Measurements from ENCODE around the gene EYA2. TPM values are rescaled to one million over a fixed set of nuclear protein-coding genes. Genes with fewer than 3 reads are reported as not detected.

EYA2 gene
- total and polyA plus RNA-seq, 2 donors: 11.1 to 28.5 TPM

- no peak overlapping the region for H3K27ac ChIP-seq (ENCODE audit: low read depth in 1 of 2, low read length in 1 of 2)
- H3K4me1 ChIP-seq (ENCODE audit: control insufficient read depth in 2 of 2, insufficient read depth in 2 of 2, low read length in 2 of 2): peaks cover 0 to 8% of the 10 kb centered on the region in 2 donors
- no peak overlapping the region for H3K4me3 ChIP-seq (ENCODE audit: low read length in 2 of 2)
- H3K9me3 ChIP-seq (ENCODE audit: control insufficient read depth in 2 of 2, insufficient read depth in 1 of 2, low read length in 1 of 2): no peaks in the 10 kb centered on the region
- no peaks in the 10 kb centered on the region for H3K36me3 ChIP-seq (ENCODE audit: control insufficient read depth in 2 of 2, insufficient read depth in 2 of 2, low read length in 1 of 2)
- no peaks in the 10 kb centered on the region for H3K27me3 ChIP-seq (ENCODE audit: control insufficient read depth in 2 of 2, insufficient read depth in 1 of 2, low read length in 1 of 2)
- 83% methylated on average over 3 of the region's 3 CpGs for WGBS
- DNase-seq (ENCODE audit: low read depth in 6 of 9, low spot score in 9 of 9): no peak
Measured at GRCh38 chr20:46963196-46963529, 68.5 kb downstream of the EYA2 start.

- Histone ChIP-seq H3K27me3 (ENCODE audit: control insufficient read depth in 2 of 2, insufficient read depth in 1 of 2, low read length in 1 of 2) (no peaks in the 10 kb centered on the region), H3K9me3 (ENCODE audit: control insufficient read depth in 2 of 2, insufficient read depth in 1 of 2, low read length in 1 of 2) (no peaks in the 10 kb centered on the region), H3K4me1 (ENCODE audit: control insufficient read depth in 2 of 2, insufficient read depth in 2 of 2, low read length in 2 of 2) (peaks cover 0 to 8% of the 10 kb centered on the region in 2 donors), H3K27ac (ENCODE audit: low read depth in 1 of 2, low read length in 1 of 2) (peak overlapping the region in 1 of 2 donors; percentile 5), H3K4me3 (ENCODE audit: low read length in 2 of 2) (no peak overlapping the region), H3K36me3 (ENCODE audit: control insufficient read depth in 2 of 2, insufficient read depth in 2 of 2, low read length in 1 of 2) (no peaks in the 10 kb centered on the region)
- 84% methylated on average over 13 of the region's 13 CpGs for WGBS
- DNase-seq (ENCODE audit: low read depth in 6 of 9, low spot score in 9 of 9): no peak
Measured at GRCh38 chr20:46963758-46964617, 69.3 kb downstream of the EYA2 start.

- Histone ChIP-seq H3K36me3 (ENCODE audit: control insufficient read depth in 2 of 2, insufficient read depth in 2 of 2, low read length in 1 of 2) (no peaks in the 10 kb centered on the region), H3K27me3 (ENCODE audit: control insufficient read depth in 2 of 2, insufficient read depth in 1 of 2, low read length in 1 of 2) (no peaks in the 10 kb centered on the region), H3K4me3 (ENCODE audit: low read length in 2 of 2) (no peak overlapping the region), H3K27ac (ENCODE audit: low read depth in 1 of 2, low read length in 1 of 2) (peak overlapping the region in 1 of 2 donors; percentile 55), H3K9me3 (ENCODE audit: control insufficient read depth in 2 of 2, insufficient read depth in 1 of 2, low read length in 1 of 2) (no peaks in the 10 kb centered on the region), H3K4me1 (ENCODE audit: control insufficient read depth in 2 of 2, insufficient read depth in 2 of 2, low read length in 2 of 2) (peaks cover 0 to 8% of the 10 kb centered on the region in 2 donors)
- WGBS: 93% methylated on average over 17 of the region's 17 CpGs
- no peak for DNase-seq (ENCODE audit: low read depth in 6 of 9, low spot score in 9 of 9)
Measured at GRCh38 chr20:46964618-46965455, 70.2 kb downstream of the EYA2 start.

GRCh38 chr20:46965477-46965876 lies 70.8 kb downstream of the EYA2 start:
- peaks cover 0 to 8% of the 10 kb centered on the region in 2 donors for H3K4me1 ChIP-seq (ENCODE audit: control insufficient read depth in 2 of 2, insufficient read depth in 2 of 2, low read length in 2 of 2)

GRCh38 chr20:46967646-46968045 lies 73.0 kb downstream of the EYA2 start:
- WGBS: 88% methylated on average over 2 of the region's 2 CpGs

More at GRCh38 chr20:46965477-46965876, 70.8 kb downstream of the EYA2 start:
- no peaks in the 10 kb centered on the region for H3K36me3 ChIP-seq (ENCODE audit: control insufficient read depth in 2 of 2, insufficient read depth in 2 of 2, low read length in 1 of 2)
- no peaks in the 10 kb centered on the region for H3K27me3 ChIP-seq (ENCODE audit: control insufficient read depth in 2 of 2, insufficient read depth in 1 of 2, low read length in 1 of 2)
- H3K4me3 ChIP-seq (ENCODE audit: low read length in 2 of 2): no peak overlapping the region
- peak overlapping the region in 1 of 2 donors; percentile 55 for H3K27ac ChIP-seq (ENCODE audit: low read depth in 1 of 2, low read length in 1 of 2)
- WGBS: 89% methylated on average over 14 of the region's 14 CpGs
- H3K9me3 ChIP-seq (ENCODE audit: control insufficient read depth in 2 of 2, insufficient read depth in 1 of 2, low read length in 1 of 2): no peaks in the 10 kb centered on the region
- peak in 1 of 9 donors; percentile 11 for DNase-seq (ENCODE audit: low read depth in 6 of 9, low spot score in 9 of 9)

GRCh38 chr20:46970937-46971630 lies 76.4 kb downstream of the EYA2 start:
- Histone ChIP-seq H3K27me3 (ENCODE audit: control insufficient read depth in 2 of 2, insufficient read depth in 1 of 2, low read length in 1 of 2) (no peaks in the 10 kb centered on the region), H3K4me1 (ENCODE audit: control insufficient read depth in 2 of 2, insufficient read depth in 2 of 2, low read length in 2 of 2) (no peaks in the 10 kb centered on the region), H3K4me3 (ENCODE audit: low read length in 2 of 2) (no peak overlapping the region), H3K36me3 (ENCODE audit: control insufficient read depth in 2 of 2, insufficient read depth in 2 of 2, low read length in 1 of 2) (no peaks in the 10 kb centered on the region), H3K9me3 (ENCODE audit: control insufficient read depth in 2 of 2, insufficient read depth in 1 of 2, low read length in 1 of 2) (no peaks in the 10 kb centered on the region), H3K27ac (ENCODE audit: low read depth in 1 of 2, low read length in 1 of 2) (no peak overlapping the region)
- 15% methylated on average over 4 of the region's 4 CpGs for WGBS
- peak in 1 of 9 donors; percentile 30 for DNase-seq (ENCODE audit: low read depth in 6 of 9, low spot score in 9 of 9)

More at GRCh38 chr20:46967646-46968045, 73.0 kb downstream of the EYA2 start:
- Histone ChIP-seq H3K36me3 (ENCODE audit: control insufficient read depth in 2 of 2, insufficient read depth in 2 of 2, low read length in 1 of 2) (no peaks in the 10 kb centered on the region), H3K9me3 (ENCODE audit: control insufficient read depth in 2 of 2, insufficient read depth in 1 of 2, low read length in 1 of 2) (no peaks in the 10 kb centered on the region), H3K4me1 (ENCODE audit: control insufficient read depth in 2 of 2, insufficient read depth in 2 of 2, low read length in 2 of 2) (peaks cover 0 to 8% of the 10 kb centered on the region in 2 donors), H3K27me3 (ENCODE audit: control insufficient read depth in 2 of 2, insufficient read depth in 1 of 2, low read length in 1 of 2) (no peaks in the 10 kb centered on the region), H3K4me3 (ENCODE audit: low read length in 2 of 2) (no peak overlapping the region), H3K27ac (ENCODE audit: low read depth in 1 of 2, low read length in 1 of 2) (no peak overlapping the region)
- no peak for DNase-seq (ENCODE audit: low read depth in 6 of 9, low spot score in 9 of 9)

- Histone ChIP-seq H3K27ac (ENCODE audit: low read depth in 1 of 2, low read length in 1 of 2) (no peak overlapping the region), H3K27me3 (ENCODE audit: control insufficient read depth in 2 of 2, insufficient read depth in 1 of 2, low read length in 1 of 2) (no peaks in the 10 kb centered on the region), H3K36me3 (ENCODE audit: control insufficient read depth in 2 of 2, insufficient read depth in 2 of 2, low read length in 1 of 2) (no peaks in the 10 kb centered on the region), H3K4me3 (ENCODE audit: low read length in 2 of 2) (no peak overlapping the region), H3K4me1 (ENCODE audit: control insufficient read depth in 2 of 2, insufficient read depth in 2 of 2, low read length in 2 of 2) (no peaks in the 10 kb centered on the region), H3K9me3 (ENCODE audit: control insufficient read depth in 2 of 2, insufficient read depth in 1 of 2, low read length in 1 of 2) (no peaks in the 10 kb centered on the region)
- no peak for DNase-seq (ENCODE audit: low read depth in 6 of 9, low spot score in 9 of 9)
- 84% methylated on average over 6 of the region's 6 CpGs for WGBS
Measured at GRCh38 chr20:46973766-46974165, 79.1 kb downstream of the EYA2 start.

GRCh38 chr20:46974669-46975434 lies 80.2 kb downstream of the EYA2 start:
- Histone ChIP-seq H3K9me3 (ENCODE audit: control insufficient read depth in 2 of 2, insufficient read depth in 1 of 2, low read length in 1 of 2) (no peaks in the 10 kb centered on the region), H3K4me3 (ENCODE audit: low read length in 2 of 2) (no peak overlapping the region), H3K4me1 (ENCODE audit: control insufficient read depth in 2 of 2, insufficient read depth in 2 of 2, low read length in 2 of 2) (no peaks in the 10 kb centered on the region), H3K27ac (ENCODE audit: low read depth in 1 of 2, low read length in 1 of 2) (peak overlapping the region in 1 of 2 donors; percentile 52), H3K27me3 (ENCODE audit: control insufficient read depth in 2 of 2, insufficient read depth in 1 of 2, low read length in 1 of 2) (no peaks in the 10 kb centered on the region), H3K36me3 (ENCODE audit: control insufficient read depth in 2 of 2, insufficient read depth in 2 of 2, low read length in 1 of 2) (no peaks in the 10 kb centered on the region)
- 84% methylated on average over 10 of the region's 10 CpGs for WGBS
- no peak for DNase-seq (ENCODE audit: low read depth in 6 of 9, low spot score in 9 of 9)

Data from thymus (tissue), 11 donors.